Naive thymus-derived CD4-positive, alpha-beta T cell (primary cell): ENCODE data around the gene TNS3. TPM values are rescaled to one million over a fixed set of nuclear protein-coding genes. Genes with fewer than 3 reads are reported as not detected.

Source experiments
- ATAC-seq: fragments of 150-1000 bp; cut with Tn5 transposase; 2 replicates; pipeline ENCODE4 v1.10.0; 2021; ENCODE audit warnings: mild to moderate bottlenecking, moderate library complexity
- CTCF ChIA-PET: fragments of 350-600 bp; sonication (Branson Sonifier 250); formaldehyde crosslinking; loops from one replicate; lab custom pipeline; 2021; ENCODE audit warnings: antibody characterized with exemption; lab: Charles Lee
- POLR2A ChIA-PET: fragments of 350-600 bp; sonication (Branson Sonifier 250); formaldehyde crosslinking; loops from one replicate; lab custom pipeline; 2021; ENCODE audit warnings: antibody characterized with exemption, inconsistent platforms; lab: Charles Lee
- DNase-seq, 9 donors: peaks; one replicate each; pipeline versions ENCODE4 v3.0.0 to v3.0.0-alpha.2; 2020 to 2022; ENCODE audit warnings: mixed read lengths in 1 of 9
- H3K27ac ChIP-seq: one replicate; pipeline ENCODE4 v1.7.0; 2013; ENCODE audit warnings: mild to moderate bottlenecking, low read depth, low read length, moderate library complexity
- H3K27me3 ChIP-seq, 2 donors: one replicate each; pipeline ENCODE4 v1.7.0; 2013; ENCODE audit warnings: low read length in 2 of 2, mild to moderate bottlenecking in 2 of 2, moderate library complexity in 2 of 2; ENCODE audit not compliant: control insufficient read depth in 2 of 2, insufficient read depth in 2 of 2
- H3K36me3 ChIP-seq, 3 experiments: 1 replicate in 2 of 3; 2 replicates in 1 of 3; pipeline ENCODE4 v1.7.0; 2013; ENCODE audit warnings: low read length in 3 of 3, mild to moderate bottlenecking in 3 of 3, moderate library complexity in 1 of 3; ENCODE audit not compliant: insufficient read depth in 3 of 3, control insufficient read depth in 2 of 3
- H3K4me1 ChIP-seq, 2 donors: one replicate each; pipeline ENCODE4 v1.7.0; 2013; ENCODE audit warnings: low read length in 2 of 2, mild to moderate bottlenecking in 2 of 2, moderate library complexity in 1 of 2; ENCODE audit not compliant: control insufficient read depth in 2 of 2, insufficient read depth in 2 of 2
- H3K4me3 ChIP-seq: 2 replicates; pipeline ENCODE4 v1.7.0; 2013; ENCODE audit warnings: mild to moderate bottlenecking, low read length
- H3K9me3 ChIP-seq, 3 experiments: 1 replicate in 2 of 3; 2 replicates in 1 of 3; pipeline ENCODE4 v1.7.0; 2013; ENCODE audit warnings: low read length in 3 of 3; ENCODE audit not compliant: control insufficient read depth in 2 of 3
- H3K27ac Mint-ChIP-seq, 9 donors: one replicate each; pipeline ENCODE4 v1.8.0; 2020 to 2022; ENCODE audit warnings: mixed read lengths in 9 of 9, mild to moderate bottlenecking in 8 of 9, moderate library complexity in 5 of 9, inconsistent platforms in 2 of 9
- H3K27me3 Mint-ChIP-seq, 5 donors: one replicate each; pipeline ENCODE4 v1.8.0; 2021 to 2022; ENCODE audit warnings: mixed read lengths in 5 of 5, mild to moderate bottlenecking in 1 of 5
- H3K36me3 Mint-ChIP-seq, 5 donors: one replicate each; pipeline ENCODE4 v1.8.0; 2020 to 2022; ENCODE audit warnings: mixed read lengths in 5 of 5, mild to moderate bottlenecking in 3 of 5, inconsistent platforms in 1 of 5
- H3K4me1 Mint-ChIP-seq, 7 donors: one replicate each; pipeline ENCODE4 v1.8.0; 2020 to 2022; ENCODE audit warnings: mixed read lengths in 7 of 7, mild to moderate bottlenecking in 3 of 7, inconsistent platforms in 1 of 7
- H3K4me3 Mint-ChIP-seq, 10 donors: one replicate each; pipeline ENCODE4 v1.8.0; 2020 to 2022; ENCODE audit warnings: mild to moderate bottlenecking in 10 of 10, mixed read lengths in 10 of 10, moderate library complexity in 6 of 10, inconsistent platforms in 2 of 10
- H3K9me3 Mint-ChIP-seq, 11 donors: one replicate each; pipeline ENCODE4 v1.8.0; 2020 to 2022; ENCODE audit warnings: mixed read lengths in 11 of 11, mild to moderate bottlenecking in 4 of 11, inconsistent platforms in 1 of 11, moderate library complexity in 1 of 11
- intact Hi-C, 2 donors: fragments of 100-400 bp; cut with micrococcal nuclease; formaldehyde crosslinking; loops; one replicate each; pipeline ENCODE4 v1.15.1; 2023
- polyA plus RNA-seq, 2 donors: library from polyadenylated mRNA; unstranded; fragments of 300-500 nt; fragmentation: Illumina TruSeq; gene quantifications; one replicate each; pipeline ENCODE4 v1.2.3, GENCODE V29; 2021
- total RNA-seq, 6 experiments: library from RNA in 5 of 6; stranded (reverse) in 5 of 6; gene quantifications; 1 replicate in 5 of 6; 2 replicates in 1 of 6; pipeline ENCODE4 v1.2.3 and lab custom pipeline; 2021 to 2026

Gene TNS3
- total and polyA plus RNA-seq, 7 experiments from 2014 or later: 0.85 to 38.3 (median 2.6) TPM; not detected in 2

- CTCF ChIA-PET: no interaction called here
- H3K4me1 ChIP-seq: no peaks in the 10 kb centered on the region
- no peak overlapping the region for H3K4me3 Mint-ChIP-seq
- H3K9me3 ChIP-seq: no peaks in the 10 kb centered on the region
- no peaks in the 10 kb centered on the region for H3K36me3 ChIP-seq
- H3K4me3 ChIP-seq: no peak overlapping the region
- H3K4me1 Mint-ChIP-seq: no peaks in the 10 kb centered on the region
- intact Hi-C loops: no loop called here
- peaks cover 0 to 5% (median 0%) of the 10 kb centered on the region in 5 donors for H3K27me3 Mint-ChIP-seq
- H3K36me3 Mint-ChIP-seq: no peaks in the 10 kb centered on the region
- no peak overlapping the region for H3K27ac ChIP-seq
- no peak for ATAC-seq
- DNase-seq: no peak
- H3K27me3 ChIP-seq: no peaks in the 10 kb centered on the region
- H3K9me3 Mint-ChIP-seq: peaks cover 0 to 2% (median 0%) of the 10 kb centered on the region in 11 donors
- no peak overlapping the region for H3K27ac Mint-ChIP-seq
- POLR2A ChIA-PET: no interaction called here
These were observed 214.5 kb downstream of the TNS3 start for GRCh38 chr7:47367369-47367768.

DNA sequence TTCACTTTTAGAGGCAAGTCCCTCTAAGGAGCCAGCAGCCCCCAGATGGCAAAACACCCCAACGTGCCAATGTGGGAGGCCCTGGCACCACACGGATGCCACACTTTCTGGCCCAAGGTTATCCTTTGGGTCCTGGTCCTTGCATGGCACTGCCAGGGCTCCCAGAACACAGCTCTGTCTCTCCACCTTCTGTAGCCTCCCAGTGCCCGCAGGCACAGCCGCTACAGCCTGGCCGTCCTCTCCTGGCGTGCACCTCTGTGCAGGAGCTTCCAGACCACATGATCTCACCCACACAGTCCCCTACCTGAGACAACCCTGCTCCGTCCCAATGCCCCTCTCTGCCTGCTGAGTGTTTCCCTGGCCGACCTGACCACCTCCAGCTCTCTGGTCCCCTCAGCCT is 215.0 kb downstream of the TNS3 start:
- Mint-ChIP-seq H3K27ac (no peak overlapping the region), H3K36me3 (no peaks in the 10 kb centered on the region), H3K27me3 (peaks cover 0 to 5% (median 0%) of the 10 kb centered on the region in 5 donors), H3K9me3 (peaks cover 0 to 2% (median 0%) of the 10 kb centered on the region in 11 donors), H3K4me1 (no peaks in the 10 kb centered on the region), H3K4me3 (no peak overlapping the region)
- Histone ChIP-seq H3K27ac (no peak overlapping the region), H3K4me3 (no peak overlapping the region), H3K27me3 (no peaks in the 10 kb centered on the region), H3K36me3 (no peaks in the 10 kb centered on the region), H3K4me1 (no peaks in the 10 kb centered on the region), H3K9me3 (no peaks in the 10 kb centered on the region)
- no peak for ATAC-seq
- intact Hi-C loops: no loop called here
- ChIA-PET CTCF (no interaction called here), POLR2A (no interaction called here)
- DNase-seq: no peak

- no peak overlapping the region for H3K27ac Mint-ChIP-seq
- no peaks in the 10 kb centered on the region for H3K27me3 ChIP-seq
- H3K36me3 ChIP-seq: no peaks in the 10 kb centered on the region
- H3K4me1 Mint-ChIP-seq: peaks cover 0 to 2% (median 0%) of the 10 kb centered on the region in 7 donors
- no peak overlapping the region for H3K27ac ChIP-seq
- ChIA-PET CTCF (no interaction called here), POLR2A (no interaction called here)
- no peaks in the 10 kb centered on the region for H3K9me3 ChIP-seq
- H3K27me3 Mint-ChIP-seq: peaks cover 0 to 5% (median 0%) of the 10 kb centered on the region in 5 donors
- ATAC-seq: no peak
- intact Hi-C loops: no loop called here
- no peak for DNase-seq
- H3K4me3 Mint-ChIP-seq: no peak overlapping the region
- H3K36me3 Mint-ChIP-seq: no peaks in the 10 kb centered on the region
- no peak overlapping the region for H3K4me3 ChIP-seq
- H3K9me3 Mint-ChIP-seq: peaks cover 0 to 2% (median 0%) of the 10 kb centered on the region in 11 donors
- no peaks in the 10 kb centered on the region for H3K4me1 ChIP-seq
These were observed 215.7 kb downstream of the TNS3 start for GRCh38 chr7:47366211-47366610.

GRCh38 chr7:47362984-47363383 is 218.9 kb downstream of the TNS3 start:
- Mint-ChIP-seq H3K9me3 (peaks cover 0 to 2% (median 0%) of the 10 kb centered on the region in 11 donors), H3K4me1 (peaks cover 0 to 2% (median 0%) of the 10 kb centered on the region in 7 donors), H3K4me3 (no peak overlapping the region), H3K27ac (no peak overlapping the region), H3K36me3 (no peaks in the 10 kb centered on the region), H3K27me3 (no peaks in the 10 kb centered on the region)
- Histone ChIP-seq H3K36me3 (no peaks in the 10 kb centered on the region), H3K27me3 (no peaks in the 10 kb centered on the region), H3K4me1 (no peaks in the 10 kb centered on the region), H3K4me3 (no peak overlapping the region), H3K9me3 (no peaks in the 10 kb centered on the region), H3K27ac (no peak overlapping the region)
- no peak for DNase-seq
- CTCF ChIA-PET: no interaction called here
- ATAC-seq: no peak
- intact Hi-C loops: no loop called here
- POLR2A ChIA-PET: no interaction called here

DNA sequence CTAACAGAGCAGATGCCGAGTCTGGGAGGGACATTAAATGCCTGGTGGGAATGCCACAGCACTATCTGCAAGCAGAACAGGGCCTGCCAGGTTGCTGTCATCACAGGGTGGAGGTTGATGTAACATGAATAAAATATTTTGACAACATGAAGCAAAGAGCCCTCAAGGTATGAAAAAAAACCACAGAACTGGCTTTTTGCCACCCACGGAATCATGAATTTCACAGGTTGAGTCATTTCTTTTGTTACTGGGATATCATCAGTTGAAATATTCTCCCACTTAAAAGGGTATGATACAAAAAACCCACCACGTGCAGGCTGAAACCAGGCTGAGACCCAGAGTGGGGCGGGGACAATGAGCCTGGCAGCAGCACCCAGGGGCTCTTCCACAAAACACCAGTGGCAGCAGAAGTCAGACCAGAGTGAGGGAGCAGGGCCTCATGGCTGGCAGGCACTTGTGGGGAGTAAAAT is 220.1 kb downstream of the TNS3 start:
- Histone ChIP-seq H3K4me1 (no peaks in the 10 kb centered on the region), H3K4me3 (no peak overlapping the region), H3K36me3 (no peaks in the 10 kb centered on the region), H3K9me3 (no peaks in the 10 kb centered on the region), H3K27ac (no peak overlapping the region), H3K27me3 (no peaks in the 10 kb centered on the region)
- ATAC-seq: no peak
- Mint-ChIP-seq H3K27ac (no peak overlapping the region), H3K4me3 (no peak overlapping the region), H3K9me3 (no peaks in the 10 kb centered on the region), H3K27me3 (no peaks in the 10 kb centered on the region), H3K36me3 (no peaks in the 10 kb centered on the region), H3K4me1 (peaks cover 0 to 2% (median 0%) of the 10 kb centered on the region in 7 donors)
- peak in 1 of 9 donors; percentile 48 for DNase-seq
- ChIA-PET POLR2A (no interaction called here), CTCF (no interaction called here)
- intact Hi-C loops: no loop called here

DNA sequence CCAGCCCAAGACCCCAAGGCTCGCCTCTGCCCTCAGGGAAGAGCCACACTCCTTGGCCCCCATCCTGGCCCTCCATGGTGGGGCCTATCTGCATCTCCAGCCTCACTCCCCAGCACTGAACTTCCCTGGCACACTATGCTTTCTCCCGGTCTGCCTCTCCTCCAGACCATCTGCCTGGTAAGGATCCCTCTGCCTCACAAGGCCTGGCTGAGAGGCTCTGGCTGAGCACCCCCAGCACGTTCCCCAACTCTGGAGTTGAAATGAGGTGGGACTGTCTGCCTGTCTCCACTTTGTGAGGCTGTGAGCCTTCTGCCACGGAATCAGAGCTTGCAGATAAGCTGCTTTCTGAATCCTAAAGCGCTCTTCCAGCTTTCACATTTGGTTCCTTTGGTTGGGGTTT is 220.7 kb downstream of the TNS3 start:
- H3K27me3 Mint-ChIP-seq: no peaks in the 10 kb centered on the region
- Histone ChIP-seq H3K27me3 (no peaks in the 10 kb centered on the region), H3K9me3 (no peaks in the 10 kb centered on the region), H3K27ac (no peak overlapping the region), H3K36me3 (no peaks in the 10 kb centered on the region), H3K4me1 (no peaks in the 10 kb centered on the region), H3K4me3 (no peak overlapping the region)
- H3K9me3 Mint-ChIP-seq: no peaks in the 10 kb centered on the region
- H3K36me3 Mint-ChIP-seq: no peaks in the 10 kb centered on the region
- peaks cover 0 to 2% (median 0%) of the 10 kb centered on the region in 7 donors for H3K4me1 Mint-ChIP-seq
- no peak overlapping the region for H3K4me3 Mint-ChIP-seq
- CTCF ChIA-PET: no interaction called here
- ATAC-seq (no peak), DNase-seq (no peak)
- intact Hi-C loops: no loop called here
- no peak overlapping the region for H3K27ac Mint-ChIP-seq
- POLR2A ChIA-PET: no interaction called here

- Mint-ChIP-seq H3K27ac (no peak overlapping the region), H3K4me1 (peaks cover 0 to 2% (median 0%) of the 10 kb centered on the region in 7 donors), H3K27me3 (no peaks in the 10 kb centered on the region), H3K9me3 (no peaks in the 10 kb centered on the region), H3K36me3 (no peaks in the 10 kb centered on the region), H3K4me3 (no peak overlapping the region)
- ChIA-PET CTCF (no interaction called here), POLR2A (no interaction called here)
- intact Hi-C loops: no loop called here
- Histone ChIP-seq H3K9me3 (no peaks in the 10 kb centered on the region), H3K27me3 (no peaks in the 10 kb centered on the region), H3K36me3 (no peaks in the 10 kb centered on the region), H3K4me1 (no peaks in the 10 kb centered on the region), H3K4me3 (no peak overlapping the region), H3K27ac (no peak overlapping the region)
- ATAC-seq (no peak), DNase-seq (no peak)
These were observed 221.5 kb downstream of the TNS3 start for GRCh38 chr7:47360301-47360900.
